ENCODE measurements around the gene TARP.

The TARP gene

GRCh38 chr7:38257350-38257677, 16.1 kb downstream of the TARP start:
- TF ChIP-seq CTCF (conservative IDR thresholded peaks at IDR 0.05; ENCODE audit: low read depth, low read length) (no peak), ELK1 (IDR thresholded peaks at IDR 0.05; ENCODE audit: borderline replicate concordance, low read depth, low read length) (no peak), USF2 (IDR thresholded peaks at IDR 0.05; ENCODE audit: low read depth, low read length) (no peak), MXI1 (IDR thresholded peaks at IDR 0.05; ENCODE audit: borderline replicate concordance, low read depth, low read length) (no peak), NFE2L2 (IDR thresholded peaks at IDR 0.05; ENCODE audit: low read depth, low read length) (no peak), MAZ (IDR thresholded peaks at IDR 0.05; ENCODE audit: borderline replicate concordance, low read depth, low read length) (no peak), POLR2A (IDR thresholded peaks at IDR 0.05; ENCODE audit: low read depth, low read length) (no peak), CEBPB (IDR thresholded peaks at IDR 0.05; ENCODE audit: low read depth, low read length) (no peak), BHLHE40 (IDR thresholded peaks at IDR 0.05; ENCODE audit: low read depth, low read length) (no peak), RAD21 (IDR thresholded peaks at IDR 0.05; ENCODE audit: low read length) (no peak), FOS (IDR thresholded peaks at IDR 0.05; ENCODE audit: low read depth, low read length) (no peak), MAFK (IDR thresholded peaks at IDR 0.05; ENCODE audit: low read depth, low read length) (no peak), RCOR1 (IDR thresholded peaks at IDR 0.05; ENCODE audit: insufficient replicate concordance, low read length) (no peak), SMC3 (IDR thresholded peaks at IDR 0.05; ENCODE audit: low read depth, low read length) (no peak), CHD1 (IDR thresholded peaks at IDR 0.05; ENCODE audit: low read depth, low read length) (no peak), RFX5 (IDR thresholded peaks at IDR 0.05; ENCODE audit: low read depth, low read length) (no peak)
- Histone ChIP-seq H4K5ac (ENCODE audit: low read depth, low read length) (no peak overlapping the region), H2BK15ac (ENCODE audit: low read depth, low read length) (no peak overlapping the region), H4K91ac (ENCODE audit: insufficient read depth, low read depth, low read length) (no peak overlapping the region), H2BK20ac (ENCODE audit: low read depth, low read length) (no peak overlapping the region), H3K9me3 (ENCODE audit: control insufficient read depth, insufficient read depth, low read length) (no peaks in the 10 kb centered on the region), H2BK120ac (ENCODE audit: low read depth, low read length) (no peak overlapping the region), H3K14ac (replicated peaks; ENCODE audit: low read depth, low read length) (no peak overlapping the region), H3K36me3 (ENCODE audit: control insufficient read depth, insufficient read depth, low read length) (no peaks in the 10 kb centered on the region), H2AK9ac (replicated peaks; ENCODE audit: low read depth, low read length, poor library complexity) (no peak overlapping the region), H3K4me3 (ENCODE audit: insufficient read depth, low read depth, low read length) (no peak overlapping the region), H3K18ac (ENCODE audit: low read depth, low read length) (no peak overlapping the region), H3K9me1 (ENCODE audit: insufficient read depth, low read length) (no peaks in the 10 kb centered on the region), H3K4ac (ENCODE audit: low read depth, low read length) (no peak overlapping the region), H3K4me1 (ENCODE audit: control insufficient read depth, insufficient read depth, low read length) (no peaks in the 10 kb centered on the region), H3K9ac (ENCODE audit: low read depth, low read length) (no peak overlapping the region), H3K23ac (ENCODE audit: low read depth, low read length) (no peak overlapping the region), H2AK5ac (ENCODE audit: low read depth, low read length) (no peak overlapping the region), H3K56ac (ENCODE audit: extremely low read depth, insufficient read depth, low read length) (no peak overlapping the region), H3K27ac (ENCODE audit: insufficient read depth, low read length) (no peak overlapping the region), H3K79me1 (ENCODE audit: low read depth in 1 of 2, low read length in 2 of 2) (no peaks in the 10 kb centered on the region), H4K8ac (ENCODE audit: low read depth in 2 of 2, low read length in 2 of 2) (no peak overlapping the region), H2BK5ac (ENCODE audit: low read depth, low read length, poor library complexity, severe bottlenecking) (no peak overlapping the region), H3K4me2 (ENCODE audit: low read depth, low read length) (no peak overlapping the region), H4K20me1 (ENCODE audit: insufficient read depth, low read length) (no peaks in the 10 kb centered on the region), H3K27me3 (ENCODE audit: control insufficient read depth, insufficient read depth, low read length) (no peaks in the 10 kb centered on the region), H2AFZ (replicated peaks; ENCODE audit: low read length, poor library complexity) (no peak overlapping the region)
- WGBS, 2 experiments (ENCODE audit: extremely low coverage in 2 of 2, insufficient read length in 1 of 2) = no CpG with 5 or more reads among the region's 2 CpGs
- dilution Hi-C loops (cut with HindIII; ENCODE audit: low sequenced_read_pairs, unreplicated experiment) = no loop called here
- CTCF ChIA-PET = no interaction called here
- DNase-seq (no peak), ATAC-seq (ENCODE audit: low read depth) (no peak)
- BruUV-seq (replicated peaks) = no TSS peak
- intact Hi-C loops (cut with micrococcal nuclease) = no loop called here
- in situ Hi-C loops (cut with MboI; ENCODE audit: low sequenced_read_pairs) = no loop called here
- POLR2A ChIA-PET (ENCODE audit: unreplicated experiment) = no interaction called here
